HCT116 (cell line): ENCODE measurements around the gene CCNL2. TPM values are rescaled to one million over a fixed set of nuclear protein-coding genes. Genes with fewer than 3 reads are reported as not detected.

Source experiments
- ATAC-seq: fragments of 200-7000 bp; cut with Tn5 transposase; 2 replicates; pipeline ENCODE4 v1.9.1; 2020; ENCODE audit warnings: mild to moderate bottlenecking, moderate library complexity
- BruUV-seq: library from RNA; stranded (reverse); fragments of 400-500 nt; replicated peaks from 2 replicates; lab custom pipeline; 2021; lab: Mats Ljungman, UMichigan
- CTCF ChIA-PET: fragments of 300-600 bp; sonication (Branson Sonifier 250); formaldehyde crosslinking; loops from one replicate; lab custom pipeline; 2021; ENCODE audit warnings: antibody characterized with exemption; lab: Charles Lee
- POLR2A ChIA-PET: fragments of 300-600, 350-600 bp; sonication (Branson Sonifier 250); formaldehyde crosslinking; loops from one replicate; lab custom pipeline; 2021; ENCODE audit warnings: antibody characterized with exemption; lab: Charles Lee
- RAD21 ChIA-PET, 2 experiments: fragments of 300-600 bp; sonication (Branson Sonifier 250); formaldehyde crosslinking; loops; one replicate each; lab custom pipeline; 2023; ENCODE audit warnings: low total read pairs in 2 of 2; ENCODE audit not compliant: uncharacterized antibody in 2 of 2, unreplicated experiment in 2 of 2, low non-redundant PET in 1 of 2; lab: Charles Lee
- DNase-seq: peaks from one replicate; pipeline ENCODE4 v3.0.0-alpha.2; 2010; ENCODE audit warnings: low read depth, low spot score
- H2AFZ ChIP-seq: fragments of 200-600 bp; shearing (Covaris generic), sonication (generic); 2 replicates; pipeline ENCODE4 v1.6.1; 2017; ENCODE audit warnings: low read depth, mixed run types, mixed read lengths, antibody characterized with exemption, low read length; ENCODE audit not compliant: poor library complexity, severe bottlenecking
- H3K27ac ChIP-seq: 2 replicates; pipeline ENCODE4 v1.5.1; 2012; ENCODE audit warnings: low read depth, low read length
- H3K27me3 ChIP-seq: fragments of 200-600 bp; sonication (generic); 2 replicates; pipeline ENCODE4 v1.6.1; 2016; ENCODE audit warnings: mixed run types, low read length, mixed read lengths; ENCODE audit not compliant: insufficient read depth
- H3K36me3 ChIP-seq, 2 experiments: fragments of 200-500 bp in 1 of 2; fragments of 200-600 bp in 1 of 2; sonication (Bioruptor generic) in 1 of 2; sonication (generic) in 1 of 2; 2 replicates each; pipeline versions ENCODE4 v1.5.1 to v1.6.1; 2014 to 2016; ENCODE audit warnings: low read length in 2 of 2, inconsistent platforms in 1 of 2, mixed read lengths in 1 of 2, mixed run types in 1 of 2; ENCODE audit not compliant: insufficient read depth in 2 of 2, control insufficient read depth in 1 of 2
- H3K4me1 ChIP-seq, 2 experiments: fragments of 200-600 bp in 1 of 2; sonication (generic) in 1 of 2; 2 replicates each; pipeline versions ENCODE4 v1.5.1 to v1.6.1; 2012 to 2017; ENCODE audit warnings: low read length in 2 of 2, inconsistent platforms in 1 of 2, mild to moderate bottlenecking in 1 of 2, mixed read lengths in 1 of 2, mixed run types in 1 of 2, moderate library complexity in 1 of 2; ENCODE audit not compliant: insufficient read depth in 2 of 2, control insufficient read depth in 1 of 2
- H3K4me2 ChIP-seq: fragments of 200-600 bp; sonication (generic); 2 replicates; pipeline ENCODE4 v1.6.1; 2017; ENCODE audit warnings: mixed run types, low read length, mixed read lengths
- H3K4me3 ChIP-seq, 2 experiments: fragments of 200-600 bp in 1 of 2; sonication (generic) in 1 of 2; replicated peaks in 1 of 2; 2 replicates each; pipeline ENCODE4 v1.5.1; 2011 to 2016; ENCODE audit warnings: low read length in 2 of 2, control low read depth in 1 of 2, low read depth in 1 of 2, mild to moderate bottlenecking in 1 of 2, mixed read lengths in 1 of 2, mixed run types in 1 of 2
- H3K79me2 ChIP-seq: fragments of 200-600 bp; sonication (generic); 2 replicates; pipeline ENCODE4 v1.6.1; 2017; ENCODE audit warnings: mild to moderate bottlenecking, mixed run types, low read length, moderate library complexity, mixed read lengths; ENCODE audit not compliant: insufficient read depth
- H3K9ac ChIP-seq: fragments of 200-600 bp; sonication (generic); 2 replicates; pipeline ENCODE4 v1.6.1; 2016; ENCODE audit warnings: low read length, mixed read lengths
- H3K9me2 ChIP-seq: fragments of 200-600 bp; sonication (generic), shearing (Covaris generic); 2 replicates; pipeline ENCODE4 v1.6.1; 2017; ENCODE audit warnings: mixed run types, mild to moderate bottlenecking, moderate library complexity; ENCODE audit not compliant: insufficient read depth
- H3K9me3 ChIP-seq, 2 experiments: fragments of 200-500 bp in 1 of 2; fragments of 200-600 bp in 1 of 2; sonication (Bioruptor generic) in 1 of 2; sonication (generic) in 1 of 2; 2 replicates each; pipeline ENCODE4 v1.6.1; 2014 to 2017; ENCODE audit warnings: low read length in 2 of 2, mixed read lengths in 2 of 2, inconsistent platforms in 1 of 2, low read depth in 1 of 2, mild to moderate bottlenecking in 1 of 2, mixed run types in 1 of 2, moderate library complexity in 1 of 2; ENCODE audit not compliant: control insufficient read depth in 1 of 2, insufficient read depth in 1 of 2
- H4K20me1 ChIP-seq: fragments of 200-600 bp; sonication (generic), shearing (Covaris generic); 2 replicates; pipeline ENCODE4 v1.6.1; 2017; ENCODE audit warnings: mixed run types, mild to moderate bottlenecking, moderate library complexity; ENCODE audit not compliant: insufficient read depth
- EGR1 ChIP-seq: IDR thresholded peaks from 2 replicates; pipeline ENCODE4 v1.6.1; 2012; ENCODE audit warnings: low read depth
- EZH2 ChIP-seq: fragments of 200-600 bp; sonication (generic); IDR thresholded peaks from 2 replicates; pipeline ENCODE4 v1.6.1; 2017; ENCODE audit warnings: antibody characterized with exemption, mixed run types
- EZH2phosphoT487 ChIP-seq: fragments of 200-600 bp; IDR thresholded peaks from 2 replicates; pipeline ENCODE4 v1.6.1; 2018; ENCODE audit warnings: antibody characterized with exemption, borderline replicate concordance
- FOSL1 ChIP-seq: IDR thresholded peaks from 2 replicates; pipeline ENCODE4 v1.6.1; 2012; ENCODE audit warnings: low read depth
- JUND ChIP-seq: IDR thresholded peaks from 2 replicates; pipeline ENCODE4 v1.6.1; 2012
- POLR2AphosphoS5 ChIP-seq: IDR thresholded peaks from 2 replicates; pipeline ENCODE4 v1.6.1; 2011; ENCODE audit warnings: mild to moderate bottlenecking, low read depth, low read length, moderate library complexity
- RAD21 ChIP-seq: IDR thresholded peaks from 2 replicates; pipeline ENCODE4 v1.6.1; 2012; ENCODE audit warnings: low read depth, mild to moderate bottlenecking
- REST ChIP-seq: IDR thresholded peaks from 2 replicates; pipeline ENCODE4 v1.6.1; 2012; ENCODE audit warnings: low read depth
- SRF ChIP-seq: IDR thresholded peaks from 2 replicates; pipeline ENCODE4 v1.6.1; 2012; ENCODE audit warnings: low read depth
- TCF7L2 ChIP-seq: IDR thresholded peaks from 2 replicates; pipeline ENCODE4 v1.7.0; 2011; ENCODE audit warnings: borderline replicate concordance, inconsistent platforms; ENCODE audit not compliant: insufficient read depth, insufficient read length; ENCODE audit errors: extremely low read depth
- ZBTB33 ChIP-seq: IDR thresholded peaks from 2 replicates; pipeline ENCODE4 v1.6.1; 2011; ENCODE audit warnings: mild to moderate bottlenecking, low read length, moderate library complexity; ENCODE audit not compliant: insufficient replicate concordance; ENCODE audit errors: extremely low read depth
- ZFX ChIP-seq: fragments of 450-650 bp; IDR thresholded peaks from 2 replicates; pipeline ENCODE4 v1.6.1; 2017
- ZNF274 ChIP-seq: fragments of 200-500 bp; sonication (Bioruptor generic); IDR thresholded peaks from 2 replicates; pipeline ENCODE4 v1.6.1; 2014; ENCODE audit warnings: mild to moderate bottlenecking, low read depth, low read length, inconsistent platforms
- intact Hi-C: fragments of 100-400 bp; cut with micrococcal nuclease; formaldehyde crosslinking; loops from 2 replicates; pipeline ENCODE4 v1.10.0; 2022
- total RNA-seq: library from RNA; stranded (reverse); gene quantifications from one replicate; pipeline ENCODE4 v1.2.1, GENCODE V29; 2021; ENCODE audit not compliant: unreplicated experiment
- TF ChIP-seq, protein P1 (sequence below): IDR thresholded peaks from 2 replicates; pipeline ENCODE4 v1.6.1; 2012

Gene CCNL2
- total RNA-seq, 1 experiment from 2014 or later = 173 TPM

- intact Hi-C loops = loop anchor here (10.0 kb wide), 1 partner anchor 274 kb away; the partner anchor contains the start of gene MIB2
- no TSS peak for BruUV-seq
- DNase-seq = no peak
- POLR2A ChIA-PET = no interaction called here
- Histone ChIP-seq H3K27ac (no peak overlapping the region), H3K36me3 (peaks cover 7 to 40% of the 10 kb centered on the region in 2 experiments; a peak in 3 of 4 replicates), H3K4me1 (peaks cover 25 to 54% of the 10 kb centered on the region in 2 experiments), H3K4me3 (no peak overlapping the region), H3K9me2 (no peaks in the 10 kb centered on the region), H3K27me3 (no peaks in the 10 kb centered on the region), H3K4me2 (no peak overlapping the region), H3K9ac (no peak overlapping the region), H3K9me3 (no peaks in the 10 kb centered on the region), H3K79me2 (peaks cover 60% of the 10 kb centered on the region), H2AFZ (no peak overlapping the region), H4K20me1 (peaks cover 4% of the 10 kb centered on the region; the same call in 1 of the 2 replicates)
- ATAC-seq = no peak
- CTCF ChIA-PET = no interaction called here
- TF ChIP-seq EZH2 (no peak), POLR2AphosphoS5 (peak; percentile 4; the same call in 1 of the 2 replicates), EZH2phosphoT487 (no peak)
- TF ChIP-seq, protein P1, sequence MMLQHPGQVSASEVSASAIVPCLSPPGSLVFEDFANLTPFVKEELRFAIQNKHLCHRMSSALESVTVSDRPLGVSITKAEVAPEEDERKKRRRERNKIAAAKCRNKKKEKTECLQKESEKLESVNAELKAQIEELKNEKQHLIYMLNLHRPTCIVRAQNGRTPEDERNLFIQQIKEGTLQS = no peak
- RAD21 ChIA-PET = no interaction called here
Observed at GRCh38 chr1:1340791-1341548, 58.2 kb downstream of the CCNL2 start.

DNA sequence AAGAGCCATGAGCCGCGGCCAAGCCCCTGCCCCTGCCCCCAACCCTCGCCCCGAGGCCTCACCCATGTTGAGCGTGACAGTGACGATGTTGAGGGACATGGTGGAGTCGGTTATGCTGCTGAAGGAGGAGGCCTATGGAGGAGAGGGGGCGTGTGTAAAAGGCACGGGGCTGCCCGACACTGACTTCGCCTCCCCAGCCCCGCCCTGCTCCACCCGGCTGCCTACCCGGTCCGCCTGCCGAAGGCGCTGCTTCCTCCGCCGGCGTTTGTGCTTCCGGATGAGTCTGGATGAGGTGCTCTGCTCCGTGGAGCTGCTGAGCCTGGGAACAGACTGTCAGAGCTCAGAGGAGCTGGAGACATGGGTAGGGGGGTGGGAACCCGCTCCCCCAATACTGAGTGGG lies 59.0 kb downstream of the CCNL2 start:
- BruUV-seq = no TSS peak
- ChIA-PET CTCF (no interaction called here), RAD21 (no interaction called here), POLR2A (no interaction called here)
- H2AFZ ChIP-seq = no peak overlapping the region
- no peaks in the 10 kb centered on the region for H3K9me2 ChIP-seq
- H3K79me2 ChIP-seq = peaks cover 52% of the 10 kb centered on the region
- intact Hi-C loops = loop anchor here (10.0 kb wide), 1 partner anchor 275 kb away; the partner anchor contains the start of gene MIB2
- H3K4me1 ChIP-seq = peaks cover 17 to 46% of the 10 kb centered on the region in 2 experiments
- peaks cover 7 to 40% of the 10 kb centered on the region in 2 experiments; a peak in 3 of 4 replicates for H3K36me3 ChIP-seq
- no peak for ATAC-seq
- no peak for DNase-seq
- no peaks in the 10 kb centered on the region for H3K9me3 ChIP-seq
- H4K20me1 ChIP-seq = peaks cover 4% of the 10 kb centered on the region; the same call in 1 of the 2 replicates
- no peak overlapping the region for H3K27ac ChIP-seq
- no peaks in the 10 kb centered on the region for H3K27me3 ChIP-seq
- H3K4me3 ChIP-seq = no peak overlapping the region
- no peak overlapping the region for H3K9ac ChIP-seq
- H3K4me2 ChIP-seq = no peak overlapping the region
- no peak for TF ChIP-seq RAD21
- TF ChIP-seq REST = no peak
- TF ChIP-seq ZBTB33 = no peak
- TF ChIP-seq TCF7L2 = no peak
- no peak for TF ChIP-seq FOSL1
- no peak for TF ChIP-seq POLR2AphosphoS5
- no peak for TF ChIP-seq JUND
- TF ChIP-seq EGR1 = no peak
- no peak for TF ChIP-seq ZNF274
- no peak for TF ChIP-seq ZFX
- no peak for TF ChIP-seq SRF
